NCI-H2171 (cell line): ENCODE data around the gene SLC6A17.

Experiments
- DNase-seq: peaks from one replicate; lab custom pipeline; 2025; lab: John Stamatoyannopoulos, UW

Gene SLC6A17

GRCh38 chr1:110205156-110205555 is 54.9 kb downstream of the SLC6A17 start:
- no peak for DNase-seq

- no peak for DNase-seq
Measured at GRCh38 chr1:110205591-110206155, 55.4 kb downstream of the SLC6A17 start.

DNA sequence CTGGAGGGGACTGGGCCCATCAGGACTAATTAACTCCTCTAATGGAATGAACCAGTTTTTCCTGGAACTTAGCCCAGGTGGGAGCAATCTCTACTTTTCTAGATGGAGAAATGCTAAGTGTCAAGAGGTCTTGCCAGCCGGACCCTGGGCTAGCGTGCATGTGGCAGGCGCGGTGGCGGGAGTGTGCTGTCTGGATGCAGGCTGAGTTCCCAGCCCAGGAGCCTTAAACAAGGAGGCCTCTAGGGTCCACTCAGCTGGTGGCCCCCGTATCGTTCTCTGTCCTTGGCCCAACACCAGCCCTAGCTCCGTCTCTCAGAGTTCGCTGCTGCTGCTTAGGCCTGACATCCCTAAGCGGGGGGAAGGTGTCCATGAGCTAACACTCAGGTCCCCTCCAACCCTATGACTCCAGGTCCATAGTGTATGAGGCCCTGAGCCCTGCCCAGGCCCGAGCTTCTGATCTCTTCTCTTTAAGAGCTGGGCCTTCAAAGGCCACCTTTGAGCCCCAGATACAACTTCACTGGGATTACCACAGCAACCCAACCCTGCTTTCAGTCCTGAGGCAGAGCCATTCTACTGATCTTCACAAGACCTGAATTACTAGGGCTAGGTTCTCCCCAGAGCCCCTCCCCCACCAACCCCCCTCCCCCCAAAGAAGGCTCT is 56.1 kb downstream of the SLC6A17 start:
- DNase-seq: no peak

- DNase-seq: peak; percentile 64
Measured at GRCh38 chr1:110207831-110208230, 57.5 kb downstream of the SLC6A17 start.

DNA sequence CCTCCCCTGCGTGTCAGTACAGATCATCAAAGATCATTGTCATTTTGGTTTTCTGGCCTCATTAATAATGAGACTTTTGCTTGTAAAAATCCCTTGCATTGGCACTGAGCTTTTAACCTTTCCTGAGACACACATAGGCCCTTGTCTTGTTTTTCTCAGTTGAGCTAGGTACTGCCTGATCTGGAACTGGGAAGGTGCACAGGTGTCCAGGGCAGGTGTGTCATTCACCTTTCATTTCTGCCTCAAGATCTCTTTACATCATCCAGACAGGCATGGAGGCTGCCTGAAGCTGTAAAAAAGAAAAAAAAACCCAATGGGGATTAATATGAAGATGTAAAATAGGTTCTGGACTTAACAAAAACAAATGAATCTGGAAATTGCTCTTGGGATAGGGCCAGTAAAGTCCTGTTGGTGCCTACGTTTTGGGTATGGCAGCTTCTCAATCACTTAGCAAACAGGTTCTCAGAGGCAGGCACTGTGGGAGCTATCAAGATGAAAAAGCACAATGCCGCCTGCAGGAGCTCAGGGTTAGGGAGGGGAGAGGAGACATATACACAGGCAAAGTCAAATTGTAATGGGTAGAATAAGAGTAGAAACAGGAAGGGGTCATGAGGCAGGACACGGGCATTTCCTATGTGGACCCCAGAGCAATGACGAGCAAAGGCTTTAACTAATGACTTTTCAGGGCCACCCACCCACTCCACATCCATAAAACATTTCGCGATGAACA is 58.8 kb downstream of the SLC6A17 start:
- DNase-seq: no peak

DNA sequence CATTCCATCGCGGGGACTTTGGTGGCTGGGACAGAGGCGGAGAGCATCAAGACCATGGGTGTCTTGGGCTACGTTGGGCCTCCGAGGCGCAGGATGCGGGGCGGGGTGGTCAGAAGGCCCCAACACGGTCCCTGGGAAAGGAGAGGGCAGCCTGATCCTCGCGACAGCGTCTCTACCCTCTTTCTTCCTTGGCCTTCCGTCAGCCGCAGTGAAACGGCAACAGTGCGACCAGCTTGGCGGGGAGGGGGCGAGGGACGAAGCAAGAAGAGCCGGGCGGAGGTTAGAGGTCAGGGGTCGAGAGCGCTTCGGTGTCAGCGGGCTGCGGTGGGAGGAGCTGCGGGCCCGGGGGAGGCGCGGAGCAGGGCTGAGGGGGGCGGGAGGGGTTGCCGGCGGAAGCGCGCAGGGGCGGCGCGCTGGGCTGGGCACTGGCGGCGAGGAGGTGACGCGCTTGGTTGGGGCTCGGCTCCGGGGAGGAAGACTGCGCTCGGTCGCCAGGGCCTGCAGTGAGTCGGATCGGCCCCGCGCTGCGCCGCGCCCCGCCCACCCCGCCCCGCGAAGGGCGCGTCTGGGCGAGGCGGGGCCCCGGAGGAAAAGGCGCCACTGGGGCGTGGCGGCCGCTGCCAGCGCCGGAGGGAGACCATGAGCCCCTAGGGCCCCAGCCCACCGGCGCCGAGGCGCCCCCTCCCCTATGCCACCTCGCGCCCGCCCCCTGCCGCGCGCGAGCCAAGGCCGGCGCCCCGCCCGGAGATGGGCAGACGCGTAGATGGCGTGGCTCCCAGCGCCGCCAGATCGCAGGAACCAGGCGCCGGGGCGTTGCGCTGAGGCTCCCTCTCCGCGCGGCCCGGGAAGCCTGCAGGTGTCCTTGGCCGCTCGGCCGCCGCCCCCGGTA is 59.7 kb downstream of the SLC6A17 start, which contains the start of gene KCNC4:
Gene KCNC4 (plus strand): TSS at position 600 of the 889 bp plus-strand sequence. CDS start 1,186 bp downstream, outside the sequence.
- peak; percentile 77 for DNase-seq

DNA sequence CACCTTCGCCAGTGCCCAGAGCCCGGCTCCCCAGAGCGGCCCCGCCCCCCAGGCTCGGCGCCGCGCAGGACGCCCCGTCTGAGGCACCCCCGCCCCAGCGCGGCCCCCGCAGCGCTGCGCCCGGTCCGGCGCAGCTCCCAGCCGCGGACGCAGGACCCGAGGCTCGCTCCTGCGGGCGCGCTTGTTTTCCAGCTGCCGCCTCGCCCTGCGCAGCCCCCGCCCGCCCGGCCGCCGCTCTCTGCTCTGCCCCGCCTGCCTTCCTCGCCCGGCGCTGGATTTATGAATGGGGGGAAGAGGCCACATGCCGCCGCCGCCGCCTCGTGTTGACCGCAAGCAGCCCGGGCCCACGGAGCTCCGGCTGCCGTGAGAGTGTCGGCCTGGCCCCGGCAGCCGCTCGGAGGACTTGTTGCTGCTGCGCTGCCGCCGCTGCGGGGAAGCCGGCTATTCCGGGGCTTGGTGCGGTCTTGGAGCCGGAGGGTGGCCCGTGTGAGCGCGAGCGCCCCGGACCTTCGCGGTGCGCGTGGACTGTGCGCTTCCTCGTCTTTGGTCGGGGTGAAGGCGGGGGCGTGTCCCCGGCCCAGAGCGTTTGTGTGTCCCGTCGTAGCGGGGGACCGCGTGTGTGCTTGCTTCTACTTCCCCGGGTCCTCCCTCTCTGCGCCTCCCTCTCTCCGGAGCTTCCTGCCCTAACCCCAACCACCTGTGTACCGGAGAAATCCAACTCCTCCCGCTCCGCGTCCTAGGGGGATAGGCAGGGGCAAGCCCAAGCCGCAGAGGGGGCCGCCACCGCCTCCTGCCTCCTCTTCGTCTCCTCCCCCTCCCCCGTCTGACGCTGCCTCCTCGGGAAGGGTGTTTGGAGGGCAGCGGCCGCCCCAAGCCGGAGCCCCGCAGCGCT is 60.6 kb downstream of the SLC6A17 start:
- peak; percentile 55 for DNase-seq

- DNase-seq: no peak
Measured at GRCh38 chr1:110211496-110212168, 61.3 kb downstream of the SLC6A17 start.

- DNase-seq: peak; percentile 72
Measured at GRCh38 chr1:110212169-110213142, 62.2 kb downstream of the SLC6A17 start.

DNA sequence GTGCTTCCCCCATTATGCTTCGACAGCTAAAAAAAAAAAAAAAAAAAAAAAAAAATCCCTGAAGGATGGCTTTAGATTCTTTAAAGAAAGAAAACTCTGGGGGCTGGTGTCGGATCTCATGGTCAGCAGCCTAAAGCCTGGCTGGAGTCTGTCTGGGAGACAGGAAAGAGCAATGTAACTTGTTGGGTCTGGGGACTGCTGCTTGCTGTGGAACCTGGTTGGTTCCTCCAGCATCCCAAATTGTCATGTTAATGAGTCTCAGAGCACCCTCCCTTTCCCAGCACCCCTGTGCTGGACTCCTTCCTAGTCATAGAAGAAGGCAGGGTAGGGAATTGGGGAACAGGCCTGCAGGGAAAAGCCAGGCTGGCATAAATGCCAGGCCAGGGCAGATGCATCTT is 62.8 kb downstream of the SLC6A17 start:
- DNase-seq: no peak

GRCh38 chr1:110214454-110215404 is 64.4 kb downstream of the SLC6A17 start:
- no peak for DNase-seq

- DNase-seq: no peak
Measured at GRCh38 chr1:110215621-110216515, 65.6 kb downstream of the SLC6A17 start.

DNA sequence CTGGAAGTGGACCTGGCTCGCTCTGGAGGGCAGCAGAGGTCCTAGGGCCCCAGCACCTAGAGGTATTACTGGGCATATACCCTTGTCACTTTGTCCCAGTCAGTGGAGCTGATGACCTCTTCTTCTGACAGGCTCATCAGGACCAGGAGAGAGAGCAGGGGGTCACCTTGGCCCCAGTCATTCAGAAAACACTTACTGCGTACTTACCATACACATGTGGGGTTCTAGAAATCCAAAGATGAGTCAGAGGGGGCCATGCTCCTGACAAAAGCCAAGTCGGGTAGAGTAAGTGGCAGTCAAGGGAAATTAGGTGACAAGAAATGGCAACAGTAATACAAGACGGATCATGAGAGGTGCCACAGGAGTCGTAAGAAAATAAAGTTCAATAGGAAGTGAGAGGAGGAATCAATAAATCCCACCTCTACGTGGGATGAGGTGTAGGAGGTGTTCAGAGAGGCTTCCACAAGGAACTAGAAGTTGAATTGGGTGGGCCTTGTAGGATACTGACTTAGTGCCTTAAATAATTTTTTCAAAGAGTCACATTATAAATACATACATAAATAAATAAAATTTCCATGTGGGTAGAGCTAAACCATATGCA is 66.7 kb downstream of the SLC6A17 start:
- DNase-seq: no peak

- DNase-seq: no peak
Measured at GRCh38 chr1:110218137-110218536, 67.8 kb downstream of the SLC6A17 start.

DNA sequence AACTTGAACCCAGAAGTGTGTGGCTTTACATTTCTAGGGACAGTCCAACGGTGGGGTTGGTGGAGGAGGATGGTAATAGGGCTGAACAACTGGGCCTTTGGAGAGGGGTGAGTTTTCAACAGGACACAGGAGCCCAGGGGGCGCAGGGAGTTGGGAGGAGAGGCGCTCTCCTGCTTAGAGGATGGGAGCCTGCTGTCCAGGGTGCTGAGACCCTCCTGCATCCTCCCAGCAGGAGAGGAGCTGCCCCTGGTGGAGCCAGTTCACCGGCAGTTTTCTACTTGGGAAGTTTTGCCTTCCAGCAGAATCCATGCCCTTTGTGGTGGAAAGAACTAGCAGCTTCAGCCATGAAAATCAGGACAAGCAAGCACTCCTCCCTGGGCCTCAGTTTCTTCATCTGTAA is 68.4 kb downstream of the SLC6A17 start:
- no peak for DNase-seq

DNA sequence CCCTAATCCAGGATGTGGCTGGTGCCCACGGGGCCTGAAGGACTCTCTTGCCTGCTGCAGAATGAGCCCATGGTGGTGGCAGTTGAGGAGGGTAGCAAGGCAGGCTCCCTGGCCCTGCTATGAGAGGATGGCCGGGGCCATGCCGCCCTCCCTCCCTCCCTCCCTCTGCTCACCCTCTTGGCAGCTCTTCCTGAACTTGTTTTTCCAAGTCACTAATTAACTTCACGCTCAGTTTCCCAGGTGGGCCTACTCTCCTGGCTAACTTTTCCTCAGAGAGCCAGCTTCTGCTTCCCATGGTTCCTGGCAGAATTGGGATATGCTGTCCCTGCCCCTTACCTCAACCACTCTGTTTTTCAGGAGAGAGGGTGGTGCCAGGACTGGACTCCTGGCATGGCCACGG is 70.0 kb downstream of the SLC6A17 start:
- no peak for DNase-seq

GRCh38 chr1:110221119-110221518 is 70.8 kb downstream of the SLC6A17 start:
- DNase-seq: no peak
